Endothelial cell of hepatic sinusoid (primary cell): ENCODE measurements around the gene PXT1.
"Not testable (repeated sequence)": the region's sequence is repeated elsewhere in the genome, so short reads cannot be mapped to it uniquely, and the experiment has no call there.

Experiments used
- in situ Hi-C: cut with HindIII; loops from 2 replicates; pipeline ENCODE4 v1.10.0; 2017; ENCODE audit warnings: low sequenced_read_pairs

Gene PXT1

DNA sequence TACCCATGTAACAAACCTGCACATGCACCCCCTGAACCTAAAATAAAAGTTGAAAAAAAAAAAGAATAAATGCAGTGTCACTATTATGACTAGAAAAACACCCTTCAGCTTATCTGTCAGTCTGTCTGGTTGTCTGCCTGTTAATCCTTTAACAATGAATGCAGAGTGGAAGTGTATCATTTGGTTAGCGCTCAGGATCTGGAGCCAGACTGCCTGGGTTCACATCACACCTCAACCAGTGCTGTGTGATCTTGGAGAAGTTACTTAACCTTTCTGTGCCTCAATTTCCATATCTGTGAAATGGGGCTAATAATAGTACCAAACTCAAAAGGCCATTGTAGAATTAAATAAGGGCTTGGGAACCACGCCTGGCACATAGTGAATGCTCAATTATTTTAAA is 72.0 kb downstream of the PXT1 start:
- in situ Hi-C loops: no loop called here

DNA sequence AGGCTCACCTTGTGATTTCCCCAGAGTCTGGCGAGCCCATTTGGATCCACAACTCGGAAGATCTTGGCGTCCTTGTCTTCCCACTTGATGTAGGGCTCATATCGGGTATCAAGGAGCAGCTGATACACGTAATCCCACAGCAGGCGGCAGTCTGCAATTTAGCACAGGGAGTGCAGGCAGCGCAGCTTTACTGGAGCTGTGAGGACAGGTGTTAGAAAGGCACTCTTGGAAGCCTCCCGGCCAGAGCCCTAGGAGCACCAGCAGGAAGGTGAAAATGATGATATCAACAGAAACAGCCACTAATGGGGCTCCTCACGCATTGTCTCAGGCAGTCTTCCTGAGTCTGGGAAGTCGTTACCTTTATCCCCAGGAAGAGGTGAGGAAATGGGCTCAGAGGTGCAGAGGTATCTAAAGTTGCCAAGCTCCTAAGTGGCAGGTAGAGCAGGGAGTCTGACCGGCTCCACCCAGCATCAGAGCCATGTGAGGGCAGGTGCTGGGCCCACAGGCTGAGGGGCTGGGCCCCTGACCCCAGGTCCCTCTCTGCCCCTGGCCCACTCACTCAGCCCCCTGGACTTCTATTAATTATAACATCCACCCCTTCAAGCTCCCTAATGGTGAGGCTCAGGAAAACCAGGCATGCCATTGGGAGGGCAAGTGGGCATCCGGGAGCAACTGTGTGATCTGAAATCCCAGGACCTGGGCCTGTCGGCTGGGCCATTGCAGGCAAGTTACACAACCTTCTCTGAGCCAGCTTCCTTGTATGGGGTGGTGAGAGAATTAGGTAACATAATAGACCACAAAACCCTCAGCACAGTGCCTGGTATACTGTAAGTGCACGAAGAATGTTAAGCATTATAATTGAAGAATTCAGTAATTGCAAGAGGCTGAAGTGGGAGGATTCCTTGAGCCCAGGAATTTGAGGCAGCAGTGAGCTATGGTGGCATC is 73.5 kb downstream of the PXT1 start:
- in situ Hi-C loops: loop anchor here (5.0 kb wide), 1 partner anchor 72 kb away; no protein-coding TSS in a partner anchor

DNA sequence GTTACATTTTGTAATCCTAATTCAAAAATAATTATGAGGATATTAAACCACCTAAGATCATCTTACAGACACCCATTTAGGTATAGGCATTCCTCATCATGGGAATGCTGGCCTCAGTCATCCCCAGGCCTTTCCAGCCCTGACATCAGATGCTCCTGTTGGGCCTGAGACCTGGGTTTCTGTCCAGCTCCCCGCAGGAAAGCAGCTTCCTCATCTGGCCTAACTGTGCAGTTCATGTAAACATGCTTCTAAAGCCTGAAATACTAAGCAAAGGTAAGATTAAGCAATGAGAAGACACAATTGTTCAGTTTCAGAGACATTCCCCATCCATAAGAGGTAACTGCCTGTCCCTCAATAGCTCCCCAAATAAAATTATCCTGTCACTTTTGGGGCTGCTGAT is 74.2 kb downstream of the PXT1 start:
- in situ Hi-C loops: loop anchor here (5.0 kb wide), 1 partner anchor 71 kb away; no protein-coding TSS in a partner anchor

DNA sequence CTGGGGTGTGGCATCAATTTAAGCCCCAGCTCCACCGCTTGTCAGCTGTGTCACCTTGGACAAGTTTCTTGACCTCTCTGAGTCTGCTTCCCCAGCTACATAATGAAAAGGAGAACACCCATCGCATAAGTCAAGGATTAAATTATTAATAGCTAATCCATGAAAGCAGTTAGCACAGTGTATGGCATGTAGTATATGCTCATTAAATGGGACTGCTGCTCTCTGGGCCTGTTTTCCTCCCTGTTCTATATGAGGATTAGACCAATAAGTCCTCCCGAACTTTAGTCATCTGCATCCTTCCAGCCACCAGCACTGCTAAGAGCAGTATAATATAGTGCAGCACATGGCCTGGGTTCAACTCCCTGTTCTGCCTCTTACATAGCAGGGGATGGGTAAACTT is 74.9 kb downstream of the PXT1 start:
- in situ Hi-C loops: loop anchor here (5.0 kb wide), 1 partner anchor 70 kb away; no protein-coding TSS in a partner anchor

DNA sequence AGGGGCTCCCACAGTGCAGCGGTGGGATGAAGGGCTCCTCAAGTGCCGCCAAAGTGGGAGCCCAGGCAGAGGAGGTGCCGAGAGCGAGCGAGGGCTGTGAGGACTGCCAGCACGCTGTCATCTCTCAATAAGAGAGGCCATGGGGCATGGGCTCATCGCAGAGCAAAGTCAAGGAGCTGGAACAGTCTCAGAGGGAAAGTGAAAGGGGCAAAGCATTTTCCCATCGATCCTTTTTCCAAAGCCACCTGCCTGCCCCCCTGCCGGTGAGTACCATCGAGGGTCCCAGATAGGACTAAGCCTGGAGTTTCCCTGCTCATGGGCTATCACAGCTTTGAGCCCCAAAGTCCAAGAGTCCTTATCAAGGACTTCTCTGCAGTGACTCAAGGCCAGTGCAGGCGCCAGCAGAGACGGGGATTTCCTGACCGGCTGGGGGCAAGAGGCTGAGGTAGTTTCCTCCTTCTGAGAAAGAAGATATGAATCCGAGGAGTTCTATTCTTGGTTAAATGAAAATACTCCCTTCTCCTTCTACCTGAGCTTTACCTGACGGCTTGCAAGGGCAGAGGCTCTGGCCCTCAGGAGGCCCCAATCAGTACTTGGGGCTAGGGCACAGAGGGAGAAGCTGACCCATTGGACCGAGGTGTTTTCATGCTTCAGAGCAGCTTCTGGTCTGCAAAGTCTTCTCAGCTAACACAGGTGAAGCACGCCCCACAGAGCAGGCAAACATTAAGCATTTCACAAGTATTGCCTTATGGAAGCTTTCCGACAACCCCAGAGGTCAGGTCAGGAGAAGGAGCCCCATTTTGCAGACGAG is 77.8 kb downstream of the PXT1 start:
- in situ Hi-C loops: loop anchor here (5.0 kb wide), 1 partner anchor 68 kb away; no protein-coding TSS in a partner anchor

DNA sequence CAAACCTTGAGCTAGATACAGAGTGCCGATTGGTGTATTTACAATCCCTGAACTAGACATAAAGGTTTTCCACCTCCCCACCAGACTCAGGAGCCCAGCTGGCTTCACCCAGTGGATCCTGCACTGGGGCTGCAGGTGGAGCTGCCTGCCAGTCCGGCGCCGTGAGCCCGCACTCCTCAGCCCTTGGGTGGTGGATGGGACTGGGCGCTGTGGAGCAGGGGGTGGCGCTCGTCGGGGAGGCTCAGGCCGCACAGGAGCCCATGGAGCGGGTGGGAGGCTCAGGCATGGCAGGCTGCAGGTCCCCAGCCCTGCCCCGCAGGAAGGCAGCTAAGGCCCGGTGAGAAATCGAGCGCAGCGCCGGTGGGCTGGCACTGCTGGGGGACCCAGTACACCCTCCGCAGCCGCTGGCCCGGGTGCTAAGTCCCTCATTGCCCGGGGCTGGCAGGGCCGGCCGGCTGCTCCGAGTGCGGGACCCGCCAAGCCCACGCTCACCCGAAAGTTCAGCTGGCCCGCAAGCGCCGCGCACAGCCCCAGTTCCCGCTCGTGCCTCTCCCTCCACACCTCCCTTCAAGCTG is 78.5 kb downstream of the PXT1 start:
- in situ Hi-C loops: not testable (repeated sequence)

DNA sequence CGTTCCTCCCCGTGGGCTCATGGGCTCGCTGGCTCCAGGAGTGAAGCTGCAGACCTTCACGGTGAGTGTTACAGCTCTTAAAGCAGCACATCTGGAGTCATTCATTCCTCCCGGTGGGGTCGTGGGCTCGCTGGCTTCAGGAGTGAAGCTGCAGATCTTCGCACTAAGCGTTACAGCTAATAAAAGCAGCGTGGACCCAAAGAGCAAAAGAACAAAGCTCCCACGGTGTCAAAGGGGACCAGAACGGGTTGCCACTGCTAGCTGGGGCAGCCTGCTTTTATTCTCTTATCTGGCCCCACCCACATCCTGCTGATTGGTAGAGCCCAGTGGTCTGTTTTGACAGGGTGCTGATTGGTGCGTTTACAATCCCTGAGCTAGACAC is 79.3 kb downstream of the PXT1 start:
- in situ Hi-C loops: not testable (repeated sequence)

DNA sequence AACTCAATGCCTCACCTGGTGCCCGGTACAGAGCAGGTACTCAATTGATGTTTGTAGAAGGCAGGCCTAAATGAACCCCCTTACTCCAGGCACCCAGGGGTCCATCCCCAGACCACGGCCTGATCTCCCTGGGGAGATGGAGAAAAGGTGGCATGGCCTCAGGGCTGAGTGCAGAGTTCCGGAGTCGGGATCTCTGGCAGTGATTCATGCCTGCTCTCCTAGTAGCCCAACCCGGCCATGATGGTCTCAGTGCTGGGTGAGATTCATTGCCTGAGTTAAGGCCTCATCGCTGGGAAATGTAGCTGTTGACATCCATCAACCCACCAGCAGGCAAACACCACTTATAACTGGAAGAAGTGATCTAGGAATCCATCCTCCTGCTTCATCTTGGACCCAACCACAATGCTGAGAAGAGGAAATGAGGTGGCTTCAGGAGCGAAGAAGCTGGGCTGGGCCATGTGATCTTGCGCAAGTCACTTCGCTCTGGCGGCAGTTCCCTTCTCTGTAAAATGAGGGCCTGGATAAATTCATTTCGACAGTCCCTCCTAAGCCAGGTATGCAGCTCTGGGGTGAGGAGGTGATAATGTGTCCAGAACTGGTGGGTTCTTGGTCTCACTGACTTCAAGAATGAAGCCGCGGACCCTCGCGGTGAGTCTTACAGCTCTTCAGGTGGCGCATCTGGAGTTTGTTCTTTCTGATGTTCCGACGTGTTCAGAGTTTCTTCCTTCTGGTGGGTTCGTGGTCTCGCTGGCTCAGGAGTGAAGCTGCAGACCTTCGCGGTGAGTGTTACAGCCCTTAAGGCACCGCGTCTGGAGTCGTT is 79.9 kb downstream of the PXT1 start:
- in situ Hi-C loops: no loop called here

DNA sequence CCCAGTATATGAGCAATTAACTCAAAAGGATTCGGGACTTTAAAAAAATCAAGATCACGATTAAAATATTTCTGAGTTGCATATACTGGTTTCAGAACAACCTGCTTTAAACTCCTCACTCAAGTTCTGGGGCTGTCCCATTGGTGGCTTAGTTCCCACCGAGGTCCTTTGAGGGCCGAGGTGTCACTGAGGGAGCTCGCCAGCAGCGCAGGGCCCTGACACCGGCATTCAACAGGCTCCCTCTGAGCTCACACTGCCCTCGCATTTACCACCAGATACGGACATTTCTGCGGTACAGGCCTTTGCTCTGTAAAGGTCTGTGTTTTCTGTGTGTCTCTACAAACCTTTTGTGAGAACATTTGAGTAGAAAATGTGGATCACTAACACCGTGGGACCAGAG is 81.6 kb downstream of the PXT1 start:
- in situ Hi-C loops: no loop called here

DNA sequence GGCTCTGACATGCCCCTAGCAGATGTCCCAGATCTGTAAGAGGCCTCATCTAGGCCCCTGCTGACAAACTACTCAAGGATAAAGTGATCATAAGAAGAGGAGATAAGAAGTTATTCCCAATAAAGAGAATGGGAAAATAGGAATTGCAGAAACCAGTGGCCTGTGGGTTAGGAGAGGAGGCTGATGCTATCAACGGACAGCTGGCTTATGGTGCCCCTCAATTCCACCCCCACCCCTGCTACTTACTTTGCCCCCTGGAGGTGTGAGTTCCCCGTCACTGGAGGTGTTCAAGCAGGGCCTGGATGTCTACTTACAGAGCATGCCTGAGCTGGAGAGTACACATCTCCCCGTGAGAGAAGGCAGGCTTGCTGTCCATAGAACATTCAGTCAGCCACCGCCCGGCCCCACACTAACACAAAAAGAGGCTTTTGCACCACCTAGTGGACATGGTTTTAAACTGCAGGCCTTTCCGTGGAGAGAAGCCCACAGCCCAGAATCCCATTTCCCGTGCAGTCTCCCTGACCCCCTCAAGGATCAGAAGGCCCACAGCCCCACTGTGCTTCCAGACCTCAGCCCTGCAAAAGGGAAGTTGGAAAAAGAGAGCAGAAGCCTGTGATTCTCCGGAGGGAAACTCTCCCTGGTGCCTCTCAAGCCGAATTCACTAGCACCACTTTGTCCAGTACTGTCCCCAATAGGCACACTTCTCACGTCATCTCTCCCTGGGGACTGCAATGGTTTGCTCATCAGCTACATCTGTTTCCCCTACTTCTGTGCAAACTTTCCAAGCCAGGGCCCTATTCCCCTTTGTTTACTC is 82.2 kb downstream of the PXT1 start:
- in situ Hi-C loops: no loop called here

DNA sequence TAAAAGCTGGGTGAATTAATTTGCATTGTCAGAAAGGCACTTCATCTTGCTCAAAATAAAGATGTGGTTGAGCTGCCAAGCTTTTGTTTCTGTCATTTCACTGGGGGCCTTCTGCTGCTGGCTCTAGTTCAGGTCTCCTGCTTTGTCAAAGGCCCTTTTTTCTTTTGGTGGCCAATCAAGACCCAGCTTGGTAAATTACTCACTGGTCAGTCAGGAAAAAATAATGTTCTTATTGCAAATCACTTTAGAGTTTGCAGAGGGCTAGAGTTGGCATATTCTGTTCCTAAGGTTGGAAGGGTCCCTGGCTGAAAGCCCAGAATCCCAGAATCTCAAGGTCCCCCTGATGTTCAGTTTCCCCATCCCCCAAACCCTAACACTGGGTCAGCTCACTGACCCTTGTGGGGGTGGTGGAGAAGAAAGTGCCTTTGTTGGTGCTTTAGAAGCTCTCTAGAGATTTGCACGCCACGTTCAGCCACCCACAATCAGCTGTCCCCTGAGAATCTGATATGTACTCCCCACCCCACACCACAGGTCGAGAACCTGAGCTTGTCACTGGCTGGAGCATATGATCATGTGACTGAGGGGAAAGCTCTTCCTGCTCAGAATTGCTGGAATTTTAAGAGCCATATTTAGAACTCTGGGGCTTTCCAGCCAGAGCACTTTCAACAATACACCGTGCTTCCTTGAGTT is 84.3 kb downstream of the PXT1 start:
- in situ Hi-C loops: no loop called here

DNA sequence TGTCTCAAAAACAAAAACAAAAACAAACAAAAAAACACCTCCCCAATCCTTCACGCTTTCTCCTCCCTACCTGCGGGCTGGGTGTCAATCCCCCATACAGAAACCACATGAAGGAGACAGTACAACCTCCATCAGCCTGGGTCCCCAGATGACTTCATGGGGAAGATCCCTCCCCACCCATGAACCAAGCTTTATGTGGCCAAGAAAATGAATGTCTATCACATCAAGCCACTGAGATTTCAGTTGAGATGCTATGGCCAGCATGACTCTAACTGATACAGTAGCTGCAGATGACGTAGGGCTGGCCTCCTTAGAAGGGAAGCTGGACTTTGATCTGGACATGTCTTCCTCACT is 84.8 kb downstream of the PXT1 start:
- in situ Hi-C loops: no loop called here

DNA sequence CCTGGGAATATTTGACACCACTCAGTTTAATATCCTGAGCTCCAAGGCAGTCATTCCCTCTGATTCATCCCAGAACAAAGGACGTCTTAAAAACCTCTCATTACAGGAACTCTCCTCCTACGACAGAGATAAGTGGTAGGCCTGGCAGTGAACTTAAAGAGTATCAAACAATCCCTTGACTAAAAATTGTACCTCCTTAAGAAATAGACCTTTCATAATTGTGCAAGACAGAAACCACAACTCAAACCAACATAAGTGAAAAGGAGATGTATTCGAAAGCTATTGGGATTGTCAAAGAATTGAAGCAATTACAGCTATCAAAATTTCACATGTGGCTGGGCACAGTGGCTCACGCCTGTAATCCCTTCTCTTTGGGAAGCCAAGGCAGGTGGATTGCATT is 86.8 kb downstream of the PXT1 start:
- in situ Hi-C loops: no loop called here

DNA sequence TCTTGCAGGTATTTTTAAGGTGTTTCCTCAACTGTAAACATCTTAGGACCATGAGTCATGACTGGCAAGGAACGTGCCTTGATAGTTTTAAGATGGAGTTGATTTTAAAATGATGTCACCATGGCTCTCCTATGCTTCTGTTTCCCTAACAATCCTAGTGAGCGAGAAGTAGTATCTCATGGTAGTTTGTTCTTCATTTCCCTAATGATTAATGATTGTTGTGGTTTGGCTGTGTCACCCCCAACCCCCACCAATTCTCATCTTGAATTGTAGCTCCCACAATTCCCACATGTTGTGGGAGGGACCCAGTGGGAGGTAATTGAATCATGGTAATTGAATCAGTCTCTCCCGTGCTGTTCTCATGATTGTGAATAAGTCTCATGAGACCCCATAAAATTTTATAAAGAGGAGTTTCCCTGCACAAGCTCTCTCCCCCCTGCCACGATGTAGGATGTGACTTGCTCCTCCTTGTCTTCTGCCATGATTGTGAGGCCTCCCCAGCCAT is 89.2 kb downstream of the PXT1 start:
- in situ Hi-C loops: no loop called here

DNA sequence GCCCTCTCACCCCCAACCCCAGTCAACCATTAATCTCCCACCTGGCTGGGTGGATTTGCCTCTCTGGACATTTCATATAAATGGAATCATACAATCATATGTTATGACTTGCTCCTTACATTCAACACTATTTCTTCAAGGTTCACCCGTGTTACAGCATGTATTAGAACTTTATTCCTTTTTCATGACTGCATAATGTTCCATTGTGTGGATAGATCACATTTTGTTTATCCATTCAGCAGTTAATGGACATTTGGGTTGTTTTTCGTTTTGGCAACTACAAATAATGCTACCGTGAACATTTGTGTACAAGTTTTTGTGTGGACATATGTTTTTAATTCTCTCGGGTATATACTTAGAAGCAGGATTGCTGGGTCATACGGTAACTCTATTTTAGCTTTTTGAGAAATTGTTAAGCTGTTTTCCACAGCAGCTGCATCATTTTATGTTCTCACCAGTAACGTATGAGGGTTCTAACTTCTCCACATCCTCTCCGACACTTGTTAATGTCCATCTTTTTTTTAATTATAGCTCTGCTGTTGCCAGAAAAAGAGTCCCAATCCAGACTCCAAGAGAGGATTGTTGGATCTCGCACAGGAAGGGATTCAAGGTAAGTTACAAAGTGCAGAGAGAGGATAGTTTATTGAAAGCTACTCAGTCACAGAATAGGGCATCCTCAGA is 90.0 kb downstream of the PXT1 start:
- in situ Hi-C loops: no loop called here

DNA sequence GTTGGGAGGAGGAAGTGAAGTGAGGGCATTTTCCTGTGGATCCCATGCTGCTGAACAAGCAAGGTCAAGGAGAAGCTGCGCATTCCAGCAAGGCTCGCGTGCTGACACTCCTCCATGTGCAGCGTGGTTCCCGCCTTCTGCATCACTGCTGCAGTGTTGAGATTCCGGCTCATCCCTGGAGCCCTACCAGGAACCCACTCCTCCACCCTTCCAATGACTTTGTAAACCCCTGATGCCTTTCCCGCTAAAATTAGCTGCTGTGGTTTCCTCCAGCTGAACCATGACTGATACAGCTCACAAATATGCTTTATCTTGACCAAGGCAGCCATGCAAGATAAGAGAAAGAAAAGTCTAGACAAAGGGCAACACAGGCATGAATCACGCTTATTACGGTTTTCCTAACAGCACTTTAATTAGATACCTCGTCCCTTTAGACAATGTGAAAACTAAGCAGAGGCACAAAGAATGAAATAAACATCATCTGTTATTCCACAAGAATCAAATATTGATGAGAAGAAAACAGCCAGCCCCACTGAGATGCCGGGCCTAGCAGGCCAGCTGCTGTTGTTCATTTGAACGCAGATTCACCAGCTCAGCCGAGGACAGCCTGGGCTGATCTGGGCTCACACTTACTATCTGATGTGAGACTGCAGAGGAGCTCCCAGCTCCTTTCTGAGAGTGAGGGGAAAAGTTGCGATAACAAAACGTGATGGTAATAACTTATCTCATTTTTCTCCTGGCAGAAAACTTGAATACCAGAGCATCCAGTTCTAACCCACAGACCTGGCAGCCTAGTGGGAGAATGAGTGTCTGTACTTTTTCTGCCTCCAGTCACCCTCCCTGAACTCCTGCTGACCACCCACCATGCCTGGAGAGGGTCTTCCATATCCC is 91.7 kb downstream of the PXT1 start:
- in situ Hi-C loops: no loop called here

DNA sequence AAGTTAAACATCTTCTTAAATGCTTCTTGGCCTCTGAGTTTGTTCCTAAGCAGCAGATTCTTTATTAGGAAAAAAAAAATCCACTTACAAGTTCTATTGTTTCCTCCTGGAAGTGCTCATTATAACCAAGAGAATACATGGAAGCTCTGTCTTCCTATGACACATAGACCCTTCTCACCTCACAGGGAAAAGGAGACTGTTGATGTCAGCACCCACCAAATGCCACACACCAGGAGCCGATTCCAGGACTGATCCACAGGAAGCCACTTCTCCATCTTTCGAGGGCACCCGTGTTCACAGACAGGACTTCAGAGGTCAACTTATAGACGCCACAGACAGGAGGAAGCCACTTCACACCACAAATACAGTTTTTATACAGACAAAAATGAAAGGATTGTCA is 92.6 kb downstream of the PXT1 start:
- in situ Hi-C loops: no loop called here
